ENCODE data around the gene ZIC5. TPM values are rescaled to one million over a fixed set of nuclear protein-coding genes. Genes with fewer than 3 reads are reported as not detected.
A peak's percentile ranks its signal among the peaks of the same experiment; 100 is the strongest.

The ZIC5 gene
- total RNA-seq = not detected

- intact Hi-C loops (cut with DNase I) = loop anchor here (10.0 kb wide), 1 partner anchor 367 kb away; the partner anchor contains the start of gene CLYBL
- H3K4me3 ChIP-seq = peak within 1 kb of the TSS; percentile 45 to 52
- H3K4me1 ChIP-seq = peaks cover 18% of the 10 kb centered on the region in 2 donors
- DNase-seq (ENCODE audit: low spot score in 2 of 2) = no peak
- H3K9me3 ChIP-seq = no peaks in the 10 kb centered on the region
- peaks cover 76% of the 10 kb centered on the region for H3K27me3 ChIP-seq
- TF ChIP-seq CTCF (IDR thresholded peaks at IDR 0.05) = no peak
- no peaks in the 10 kb centered on the region for H3K36me3 ChIP-seq
- no peak within 1 kb of the TSS for H3K27ac ChIP-seq
These were observed at the start of gene ZIC5 for GRCh38 chr13:99971576-99972189. Gene ZIC5 (minus strand): TSS chr13:99971767. CDS start chr13:99971603, 164 bp downstream.

GRCh38 chr13:100019780-100020356 is 48.3 kb upstream of the ZIC5 start:
- no peak for TF ChIP-seq CTCF (IDR thresholded peaks at IDR 0.05)
- intact Hi-C loops (cut with DNase I) = no loop called here
- H3K9me3 ChIP-seq = no peaks in the 10 kb centered on the region
- H3K4me1 ChIP-seq = no peaks in the 10 kb centered on the region
- no peaks in the 10 kb centered on the region for H3K36me3 ChIP-seq
- DNase-seq (ENCODE audit: low spot score in 2 of 2) = no peak
- H3K27me3 ChIP-seq = no peaks in the 10 kb centered on the region
- no peak overlapping the region for H3K4me3 ChIP-seq
- H3K27ac ChIP-seq = no peak overlapping the region

- Histone ChIP-seq H3K36me3 (no peaks in the 10 kb centered on the region), H3K27me3 (no peaks in the 10 kb centered on the region), H3K9me3 (no peaks in the 10 kb centered on the region), H3K4me3 (no peak overlapping the region), H3K27ac (no peak overlapping the region), H3K4me1 (no peaks in the 10 kb centered on the region)
- TF ChIP-seq CTCF (IDR thresholded peaks at IDR 0.05) = no peak
- no peak for DNase-seq (ENCODE audit: low spot score in 2 of 2)
- intact Hi-C loops (cut with DNase I) = no loop called here
These were observed 43.1 kb upstream of the ZIC5 start for GRCh38 chr13:100014621-100015020.

- peaks cover 36% of the 10 kb centered on the region for H3K27me3 ChIP-seq
- H3K4me1 ChIP-seq = no peaks in the 10 kb centered on the region
- peaks cover 0 to 7% of the 10 kb centered on the region in 2 donors for H3K9me3 ChIP-seq
- H3K36me3 ChIP-seq = no peaks in the 10 kb centered on the region
- no peak for TF ChIP-seq CTCF (IDR thresholded peaks at IDR 0.05)
- no peak for DNase-seq (ENCODE audit: low spot score in 2 of 2)
- no peak overlapping the region for H3K4me3 ChIP-seq
- H3K27ac ChIP-seq = no peak overlapping the region
- intact Hi-C loops (cut with DNase I) = loop anchor here (5.0 kb wide), 1 partner anchor 679 kb away; no protein-coding TSS in a partner anchor
These were observed 26.7 kb upstream of the ZIC5 start for GRCh38 chr13:99998261-99998660.

GRCh38 chr13:99997702-99998214 is 26.2 kb upstream of the ZIC5 start:
- Histone ChIP-seq H3K36me3 (no peaks in the 10 kb centered on the region), H3K27ac (no peak overlapping the region), H3K9me3 (peaks cover 0 to 4% of the 10 kb centered on the region in 2 donors), H3K4me3 (no peak overlapping the region), H3K27me3 (peaks cover 36% of the 10 kb centered on the region), H3K4me1 (no peaks in the 10 kb centered on the region)
- DNase-seq (ENCODE audit: low spot score in 2 of 2) = no peak
- intact Hi-C loops (cut with DNase I) = loop anchor here (5.0 kb wide), 1 partner anchor 680 kb away; no protein-coding TSS in a partner anchor
- no peak for TF ChIP-seq CTCF (IDR thresholded peaks at IDR 0.05)

All from ascending aorta (tissue), 2 donors.